ENCODE measurements around the gene ASIC4. TPM values are rescaled to one million over a fixed set of nuclear protein-coding genes. Genes with fewer than 3 reads are reported as not detected.

Gene ASIC4
- total RNA-seq, 1 experiment from 2014 or later: 2.1 TPM

GRCh38 chr2:219570924-219571310 lies 56.6 kb downstream of the ASIC4 start (continued):
- TF ChIP-seq ZNF274 (IDR thresholded peaks at IDR 0.05; ENCODE audit: low read depth, low read length) (no peak), EGR1 (IDR thresholded peaks at IDR 0.05; ENCODE audit: low read depth) (no peak)

GRCh38 chr2:219571311-219572236 lies 57.3 kb downstream of the ASIC4 start, which contains the start of gene OBSL1:
Gene OBSL1, minus strand, starts transcription at chr2:219571539. Its CDS starts 307 bp downstream, at chr2:219571232.
- no peaks in the 10 kb centered on the region for H3K4me1 ChIP-seq (ENCODE audit: control insufficient read depth in 1 of 2, insufficient read depth in 2 of 2, low read length in 2 of 2)
- no TSS peak for BruUV-seq (replicated peaks)
- no peaks in the 10 kb centered on the region for H3K9me2 ChIP-seq (ENCODE audit: insufficient read depth)
- H3K36me3 ChIP-seq (ENCODE audit: control insufficient read depth in 1 of 2, insufficient read depth in 2 of 2, low read length in 2 of 2): no peaks in the 10 kb centered on the region
- no peak within 1 kb of the TSS for H3K9ac ChIP-seq (ENCODE audit: low read length)
- no peak within 1 kb of the TSS for H2AFZ ChIP-seq (ENCODE audit: low read depth, low read length, poor library complexity, severe bottlenecking)
- no peaks in the 10 kb centered on the region for H3K79me2 ChIP-seq (ENCODE audit: insufficient read depth, low read length)
- H3K4me2 ChIP-seq (ENCODE audit: low read length): no peak within 1 kb of the TSS
- no peaks in the 10 kb centered on the region for H3K27me3 ChIP-seq (ENCODE audit: insufficient read depth, low read length)
- intact Hi-C loops (cut with micrococcal nuclease): no loop called here
- H4K20me1 ChIP-seq (ENCODE audit: insufficient read depth): no peaks in the 10 kb centered on the region
- no peak within 1 kb of the TSS for H3K4me3 ChIP-seq (replicated peaks in 1 of 2; ENCODE audit: low read depth in 1 of 2, low read length in 2 of 2)
- ChIA-PET CTCF (interaction anchor here (1.5 kb wide), 1 partner anchor 11 kb away, joined by 6 read pairs; no protein-coding TSS in a partner anchor), RAD21 (ENCODE audit: low non-redundant PET in 1 of 2, low total read pairs in 2 of 2, uncharacterized antibody in 2 of 2, unreplicated experiment in 2 of 2) (no interaction called here), POLR2A (no interaction called here)
- no peaks in the 10 kb centered on the region for H3K9me3 ChIP-seq (ENCODE audit: control insufficient read depth in 1 of 2, insufficient read depth in 1 of 2, low read depth in 1 of 2, low read length in 2 of 2)
- no peak for ATAC-seq
- TF ChIP-seq CTCF (IDR thresholded peaks at IDR 0.05 in 2 of 3, conservative IDR thresholded peaks at IDR 0.05 in 1 of 3; ENCODE audit: borderline replicate concordance in 1 of 3, insufficient read depth in 1 of 3, low read depth in 2 of 3, low read length in 2 of 3) (no peak), MAX (IDR thresholded peaks at IDR 0.05) (no peak), JUND (IDR thresholded peaks at IDR 0.05) (no peak), POLR2A (IDR thresholded peaks at IDR 0.05; ENCODE audit: borderline replicate concordance, extremely low read depth, insufficient read depth, insufficient read length) (no peak), TCF7L2 (IDR thresholded peaks at IDR 0.05; ENCODE audit: borderline replicate concordance, extremely low read depth, insufficient read depth, insufficient read length) (no peak), POLR2AphosphoS5 (IDR thresholded peaks at IDR 0.05; ENCODE audit: low read depth, low read length) (no peak), RAD21 (IDR thresholded peaks at IDR 0.05; ENCODE audit: low read depth) (no peak), ELF1 (IDR thresholded peaks at IDR 0.05; ENCODE audit: borderline replicate concordance, low read depth) (no peak), CEBPB (IDR thresholded peaks at IDR 0.05; ENCODE audit: low read depth) (no peak), ZBTB33 (IDR thresholded peaks at IDR 0.05; ENCODE audit: extremely low read depth, insufficient replicate concordance, low read length) (no peak), ATF3 (IDR thresholded peaks at IDR 0.05) (no peak)
- DNase-seq (ENCODE audit: low read depth, low spot score): no peak
- no peak within 1 kb of the TSS for H3K27ac ChIP-seq (ENCODE audit: low read depth, low read length)
